GM12892 (cell line): ENCODE measurements around the gene ETHE1.

ENCODE experiments used
- POLR2A ChIP-seq: IDR thresholded peaks from 2 replicates; pipeline ENCODE4 v1.6.1; 2011; ENCODE audit warnings: low read depth, low read length, control low read depth
- POLR2AphosphoS5 ChIP-seq: IDR thresholded peaks from 2 replicates; pipeline ENCODE4 v1.6.1; 2011; ENCODE audit warnings: low read depth, low read length, control low read depth

DNA sequence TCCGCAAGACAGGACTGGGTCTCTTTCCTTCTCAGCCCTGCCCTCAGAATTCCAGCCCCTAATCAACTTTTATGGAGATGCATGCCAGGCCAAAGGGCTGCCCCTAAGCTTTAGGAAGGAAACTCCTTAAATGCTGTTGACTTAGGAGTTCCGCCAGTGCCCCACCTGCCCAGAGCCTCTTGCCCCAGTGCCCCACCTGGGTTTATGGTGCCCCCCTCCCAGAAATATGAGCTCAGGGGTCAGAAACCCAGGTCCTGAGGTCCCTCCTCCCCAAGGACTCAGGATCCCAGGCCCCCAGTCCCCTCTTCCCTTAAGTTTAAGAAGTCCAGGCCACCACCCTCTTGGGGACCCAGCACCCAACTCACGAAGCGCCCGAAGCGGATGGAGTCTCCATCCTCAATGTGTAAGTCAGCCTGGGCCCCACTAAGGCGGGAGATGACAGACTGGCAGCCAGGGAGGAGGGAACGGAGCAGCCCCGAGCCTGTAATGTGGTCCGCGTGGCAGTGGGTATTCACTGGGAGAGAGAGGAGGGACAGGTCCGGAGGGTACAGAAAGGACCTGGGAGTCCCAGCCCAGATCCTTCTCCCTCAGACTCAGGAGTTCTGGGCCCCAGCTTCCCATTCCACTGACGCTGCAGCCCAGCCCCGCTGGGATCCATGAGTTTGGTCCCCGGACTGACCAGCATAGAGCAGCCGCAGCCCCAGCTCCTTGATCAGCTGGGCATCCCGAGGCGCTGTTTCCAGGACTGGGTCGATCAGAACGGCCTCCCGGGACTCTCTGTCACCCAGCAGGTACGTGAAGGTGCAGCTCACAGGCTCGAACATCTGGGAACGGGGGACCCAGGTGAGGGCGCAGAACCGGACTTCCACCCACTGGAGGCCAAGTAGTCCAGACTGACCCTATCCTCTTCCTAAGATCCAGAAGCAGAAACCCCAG is 897 bp downstream of the ETHE1 start:
- TF ChIP-seq POLR2AphosphoS5 (no peak), POLR2A (no peak)
